ENCODE measurements around the gene PLEKHA4. TPM values are rescaled to one million over a fixed set of nuclear protein-coding genes. Genes with fewer than 3 reads are reported as not detected.
A peak's percentile ranks its signal among the peaks of the same experiment; 100 is the strongest.

PLEKHA4 gene
- total RNA-seq, 1 experiment from 2014 or later = 14.8 TPM

DNA sequence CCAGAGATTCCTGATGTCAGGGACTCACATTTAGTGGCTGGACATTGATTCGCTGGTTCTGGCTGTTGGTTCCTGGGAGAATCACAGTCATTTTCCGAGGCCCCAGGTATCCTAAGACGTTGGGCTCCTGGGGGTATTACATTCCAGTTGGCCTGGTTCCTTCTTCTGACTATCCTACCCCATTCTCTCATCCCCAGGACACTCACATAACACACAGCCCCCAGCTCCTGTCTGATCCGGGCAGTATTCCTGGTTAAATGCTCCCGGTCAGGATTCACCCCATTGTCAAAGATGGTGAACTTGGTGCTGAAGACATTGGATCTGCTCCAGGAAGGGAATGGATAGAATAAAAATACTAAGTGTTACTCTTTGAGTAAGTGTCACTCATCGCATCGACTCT lies 15.3 kb upstream of the PLEKHA4 start (continued):
- TF ChIP-seq, protein P1, sequence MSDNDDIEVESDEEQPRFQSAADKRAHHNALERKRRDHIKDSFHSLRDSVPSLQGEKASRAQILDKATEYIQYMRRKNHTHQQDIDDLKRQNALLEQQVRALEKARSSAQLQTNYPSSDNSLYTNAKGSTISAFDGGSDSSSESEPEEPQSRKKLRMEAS (CRISPR knock-in tag; IDR thresholded peaks at IDR 0.05) = no peak

DNA sequence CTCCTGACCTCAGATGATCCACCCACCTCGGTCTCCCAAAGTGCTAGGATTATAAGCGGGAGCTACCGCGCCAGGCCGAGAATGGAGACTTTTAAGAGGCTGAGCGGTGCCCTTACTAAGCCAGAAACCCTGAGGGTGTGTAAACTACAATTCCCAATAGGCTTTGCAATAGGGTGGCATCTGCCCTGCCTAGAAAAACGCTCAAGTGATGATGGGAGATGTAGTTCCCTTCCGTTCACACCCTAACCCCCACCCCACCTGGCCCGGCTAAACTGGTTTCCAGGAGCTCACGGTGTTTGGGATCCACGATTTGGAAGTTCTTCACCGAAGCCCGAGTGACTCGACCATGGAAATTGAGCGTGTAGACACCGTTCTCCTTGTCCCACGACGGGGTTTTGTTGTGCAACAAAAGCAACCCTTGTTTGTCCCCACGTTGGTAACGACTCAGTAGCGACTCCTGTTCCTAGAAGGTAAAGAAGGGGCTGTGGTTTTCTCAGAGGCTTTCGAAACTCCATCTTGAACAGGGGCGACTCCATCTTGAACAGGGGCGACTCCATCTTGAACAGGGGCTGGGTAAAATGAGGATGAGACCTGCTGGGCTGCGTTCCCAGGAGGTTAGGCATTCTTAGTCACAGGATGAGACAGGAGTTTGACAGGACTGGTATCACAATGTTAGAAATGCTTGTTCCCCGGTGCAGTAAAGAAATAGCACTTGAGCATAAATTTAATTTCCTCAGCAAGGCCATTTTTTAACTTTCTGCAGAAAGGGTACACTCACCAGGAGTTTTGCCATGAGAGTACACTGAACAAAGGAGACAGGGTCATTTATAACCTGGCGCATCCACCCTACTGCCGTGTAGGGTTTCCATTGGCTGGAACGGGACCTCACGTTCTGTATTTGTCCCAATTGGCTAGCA lies 13.6 kb upstream of the PLEKHA4 start:
- ChIA-PET CTCF (interaction anchor here (0.5 to 3.2 kb wide), 10 partner anchors 10 to 216 kb away, joined by 3 to 21 read pairs (median 4); partner anchors contain the start of genes GYS1, PPP1R15A and RUVBL2), POLR2A (interaction anchor here (0.6 to 2.6 kb wide), 3 partner anchors 10 to 17 kb away, joined by 3 to 12 read pairs (median 7); partner anchors contain the start of genes PPP1R15A and TULP2)
- ATAC-seq (peak; percentile 89), DNase-seq (ENCODE audit: low spot score) (peak; percentile 73)
- Mint-ChIP-seq H3K4me3 (no peak overlapping the region), H3K36me3 (no peaks in the 10 kb centered on the region), H3K27ac (no peak overlapping the region; the same call in 1 of the 2 replicates), H3K4me1 (peaks cover 19% of the 10 kb centered on the region), H3K9me3 (no peaks in the 10 kb centered on the region), H3K27me3 (ENCODE audit: low read depth) (no peaks in the 10 kb centered on the region)
- TF ChIP-seq ZBTB21 (CRISPR knock-in tag; IDR thresholded peaks at IDR 0.05; ENCODE audit: borderline replicate concordance) = no peak
- TF ChIP-seq, protein P2, sequence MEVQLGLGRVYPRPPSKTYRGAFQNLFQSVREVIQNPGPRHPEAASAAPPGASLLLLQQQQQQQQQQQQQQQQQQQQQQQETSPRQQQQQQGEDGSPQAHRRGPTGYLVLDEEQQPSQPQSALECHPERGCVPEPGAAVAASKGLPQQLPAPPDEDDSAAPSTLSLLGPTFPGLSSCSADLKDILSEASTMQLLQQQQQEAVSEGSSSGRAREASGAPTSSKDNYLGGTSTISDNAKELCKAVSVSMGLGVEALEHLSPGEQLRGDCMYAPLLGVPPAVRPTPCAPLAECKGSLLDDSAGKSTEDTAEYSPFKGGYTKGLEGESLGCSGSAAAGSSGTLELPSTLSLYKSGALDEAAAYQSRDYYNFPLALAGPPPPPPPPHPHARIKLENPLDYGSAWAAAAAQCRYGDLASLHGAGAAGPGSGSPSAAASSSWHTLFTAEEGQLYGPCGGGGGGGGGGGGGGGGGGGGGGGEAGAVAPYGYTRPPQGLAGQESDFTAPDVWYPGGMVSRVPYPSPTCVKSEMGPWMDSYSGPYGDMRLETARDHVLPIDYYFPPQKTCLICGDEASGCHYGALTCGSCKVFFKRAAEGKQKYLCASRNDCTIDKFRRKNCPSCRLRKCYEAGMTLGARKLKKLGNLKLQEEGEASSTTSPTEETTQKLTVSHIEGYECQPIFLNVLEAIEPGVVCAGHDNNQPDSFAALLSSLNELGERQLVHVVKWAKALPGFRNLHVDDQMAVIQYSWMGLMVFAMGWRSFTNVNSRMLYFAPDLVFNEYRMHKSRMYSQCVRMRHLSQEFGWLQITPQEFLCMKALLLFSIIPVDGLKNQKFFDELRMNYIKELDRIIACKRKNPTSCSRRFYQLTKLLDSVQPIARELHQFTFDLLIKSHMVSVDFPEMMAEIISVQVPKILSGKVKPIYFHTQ (CRISPR knock-in tag; IDR thresholded peaks at IDR 0.05) = peak; percentile 95
- TF ChIP-seq, protein P3, sequence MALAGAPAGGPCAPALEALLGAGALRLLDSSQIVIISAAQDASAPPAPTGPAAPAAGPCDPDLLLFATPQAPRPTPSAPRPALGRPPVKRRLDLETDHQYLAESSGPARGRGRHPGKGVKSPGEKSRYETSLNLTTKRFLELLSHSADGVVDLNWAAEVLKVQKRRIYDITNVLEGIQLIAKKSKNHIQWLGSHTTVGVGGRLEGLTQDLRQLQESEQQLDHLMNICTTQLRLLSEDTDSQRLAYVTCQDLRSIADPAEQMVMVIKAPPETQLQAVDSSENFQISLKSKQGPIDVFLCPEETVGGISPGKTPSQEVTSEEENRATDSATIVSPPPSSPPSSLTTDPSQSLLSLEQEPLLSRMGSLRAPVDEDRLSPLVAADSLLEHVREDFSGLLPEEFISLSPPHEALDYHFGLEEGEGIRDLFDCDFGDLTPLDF (CRISPR knock-in tag; IDR thresholded peaks at IDR 0.05) = no peak
- TF ChIP-seq, protein P4, sequence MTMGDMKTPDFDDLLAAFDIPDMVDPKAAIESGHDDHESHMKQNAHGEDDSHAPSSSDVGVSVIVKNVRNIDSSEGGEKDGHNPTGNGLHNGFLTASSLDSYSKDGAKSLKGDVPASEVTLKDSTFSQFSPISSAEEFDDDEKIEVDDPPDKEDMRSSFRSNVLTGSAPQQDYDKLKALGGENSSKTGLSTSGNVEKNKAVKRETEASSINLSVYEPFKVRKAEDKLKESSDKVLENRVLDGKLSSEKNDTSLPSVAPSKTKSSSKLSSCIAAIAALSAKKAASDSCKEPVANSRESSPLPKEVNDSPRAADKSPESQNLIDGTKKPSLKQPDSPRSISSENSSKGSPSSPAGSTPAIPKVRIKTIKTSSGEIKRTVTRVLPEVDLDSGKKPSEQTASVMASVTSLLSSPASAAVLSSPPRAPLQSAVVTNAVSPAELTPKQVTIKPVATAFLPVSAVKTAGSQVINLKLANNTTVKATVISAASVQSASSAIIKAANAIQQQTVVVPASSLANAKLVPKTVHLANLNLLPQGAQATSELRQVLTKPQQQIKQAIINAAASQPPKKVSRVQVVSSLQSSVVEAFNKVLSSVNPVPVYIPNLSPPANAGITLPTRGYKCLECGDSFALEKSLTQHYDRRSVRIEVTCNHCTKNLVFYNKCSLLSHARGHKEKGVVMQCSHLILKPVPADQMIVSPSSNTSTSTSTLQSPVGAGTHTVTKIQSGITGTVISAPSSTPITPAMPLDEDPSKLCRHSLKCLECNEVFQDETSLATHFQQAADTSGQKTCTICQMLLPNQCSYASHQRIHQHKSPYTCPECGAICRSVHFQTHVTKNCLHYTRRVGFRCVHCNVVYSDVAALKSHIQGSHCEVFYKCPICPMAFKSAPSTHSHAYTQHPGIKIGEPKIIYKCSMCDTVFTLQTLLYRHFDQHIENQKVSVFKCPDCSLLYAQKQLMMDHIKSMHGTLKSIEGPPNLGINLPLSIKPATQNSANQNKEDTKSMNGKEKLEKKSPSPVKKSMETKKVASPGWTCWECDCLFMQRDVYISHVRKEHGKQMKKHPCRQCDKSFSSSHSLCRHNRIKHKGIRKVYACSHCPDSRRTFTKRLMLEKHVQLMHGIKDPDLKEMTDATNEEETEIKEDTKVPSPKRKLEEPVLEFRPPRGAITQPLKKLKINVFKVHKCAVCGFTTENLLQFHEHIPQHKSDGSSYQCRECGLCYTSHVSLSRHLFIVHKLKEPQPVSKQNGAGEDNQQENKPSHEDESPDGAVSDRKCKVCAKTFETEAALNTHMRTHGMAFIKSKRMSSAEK (CRISPR knock-in tag; IDR thresholded peaks at IDR 0.05; ENCODE audit: borderline replicate concordance) = peak; percentile 97
- TF ChIP-seq ZNF396 (CRISPR knock-in tag; IDR thresholded peaks at IDR 0.05; ENCODE audit: borderline replicate concordance) = peak; percentile 99
- peak; percentile 80; the same call in 1 of the 2 replicates for TF ChIP-seq ZNF416 (CRISPR knock-in tag; IDR thresholded peaks at IDR 0.05)
- TF ChIP-seq GRHL2 (CRISPR knock-in tag; IDR thresholded peaks at IDR 0.05; ENCODE audit: insufficient replicate concordance, severe bottlenecking) = no peak
- no peak for TF ChIP-seq ZNF263 (CRISPR knock-in tag; IDR thresholded peaks at IDR 0.05; ENCODE audit: low read depth)
- TF ChIP-seq, protein P5, sequence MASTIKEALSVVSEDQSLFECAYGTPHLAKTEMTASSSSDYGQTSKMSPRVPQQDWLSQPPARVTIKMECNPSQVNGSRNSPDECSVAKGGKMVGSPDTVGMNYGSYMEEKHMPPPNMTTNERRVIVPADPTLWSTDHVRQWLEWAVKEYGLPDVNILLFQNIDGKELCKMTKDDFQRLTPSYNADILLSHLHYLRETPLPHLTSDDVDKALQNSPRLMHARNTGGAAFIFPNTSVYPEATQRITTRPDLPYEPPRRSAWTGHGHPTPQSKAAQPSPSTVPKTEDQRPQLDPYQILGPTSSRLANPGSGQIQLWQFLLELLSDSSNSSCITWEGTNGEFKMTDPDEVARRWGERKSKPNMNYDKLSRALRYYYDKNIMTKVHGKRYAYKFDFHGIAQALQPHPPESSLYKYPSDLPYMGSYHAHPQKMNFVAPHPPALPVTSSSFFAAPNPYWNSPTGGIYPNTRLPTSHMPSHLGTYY (CRISPR knock-in tag; IDR thresholded peaks at IDR 0.05) = peak; percentile 96
- no peak for TF ChIP-seq NR3C1 (CRISPR knock-in tag; conservative IDR thresholded peaks at IDR 0.05; ENCODE audit: low read depth)
- TF ChIP-seq ZNF219 (CRISPR knock-in tag; IDR thresholded peaks at IDR 0.05; ENCODE audit: borderline replicate concordance) = no peak
- no peak for TF ChIP-seq HMGA2 (CRISPR knock-in tag; IDR thresholded peaks at IDR 0.05)
- TF ChIP-seq, protein P6, sequence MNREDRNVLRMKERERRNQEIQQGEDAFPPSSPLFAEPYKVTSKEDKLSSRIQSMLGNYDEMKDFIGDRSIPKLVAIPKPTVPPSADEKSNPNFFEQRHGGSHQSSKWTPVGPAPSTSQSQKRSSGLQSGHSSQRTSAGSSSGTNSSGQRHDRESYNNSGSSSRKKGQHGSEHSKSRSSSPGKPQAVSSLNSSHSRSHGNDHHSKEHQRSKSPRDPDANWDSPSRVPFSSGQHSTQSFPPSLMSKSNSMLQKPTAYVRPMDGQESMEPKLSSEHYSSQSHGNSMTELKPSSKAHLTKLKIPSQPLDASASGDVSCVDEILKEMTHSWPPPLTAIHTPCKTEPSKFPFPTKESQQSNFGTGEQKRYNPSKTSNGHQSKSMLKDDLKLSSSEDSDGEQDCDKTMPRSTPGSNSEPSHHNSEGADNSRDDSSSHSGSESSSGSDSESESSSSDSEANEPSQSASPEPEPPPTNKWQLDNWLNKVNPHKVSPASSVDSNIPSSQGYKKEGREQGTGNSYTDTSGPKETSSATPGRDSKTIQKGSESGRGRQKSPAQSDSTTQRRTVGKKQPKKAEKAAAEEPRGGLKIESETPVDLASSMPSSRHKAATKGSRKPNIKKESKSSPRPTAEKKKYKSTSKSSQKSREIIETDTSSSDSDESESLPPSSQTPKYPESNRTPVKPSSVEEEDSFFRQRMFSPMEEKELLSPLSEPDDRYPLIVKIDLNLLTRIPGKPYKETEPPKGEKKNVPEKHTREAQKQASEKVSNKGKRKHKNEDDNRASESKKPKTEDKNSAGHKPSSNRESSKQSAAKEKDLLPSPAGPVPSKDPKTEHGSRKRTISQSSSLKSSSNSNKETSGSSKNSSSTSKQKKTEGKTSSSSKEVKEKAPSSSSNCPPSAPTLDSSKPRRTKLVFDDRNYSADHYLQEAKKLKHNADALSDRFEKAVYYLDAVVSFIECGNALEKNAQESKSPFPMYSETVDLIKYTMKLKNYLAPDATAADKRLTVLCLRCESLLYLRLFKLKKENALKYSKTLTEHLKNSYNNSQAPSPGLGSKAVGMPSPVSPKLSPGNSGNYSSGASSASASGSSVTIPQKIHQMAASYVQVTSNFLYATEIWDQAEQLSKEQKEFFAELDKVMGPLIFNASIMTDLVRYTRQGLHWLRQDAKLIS (CRISPR knock-in tag; IDR thresholded peaks at IDR 0.05; ENCODE audit: borderline replicate concordance) = no peak
- no peak for TF ChIP-seq ETV6 (CRISPR knock-in tag; IDR thresholded peaks at IDR 0.05)
- no peak for TF ChIP-seq ZNF232 (CRISPR knock-in tag; IDR thresholded peaks at IDR 0.05)
- TF ChIP-seq, protein P7, sequence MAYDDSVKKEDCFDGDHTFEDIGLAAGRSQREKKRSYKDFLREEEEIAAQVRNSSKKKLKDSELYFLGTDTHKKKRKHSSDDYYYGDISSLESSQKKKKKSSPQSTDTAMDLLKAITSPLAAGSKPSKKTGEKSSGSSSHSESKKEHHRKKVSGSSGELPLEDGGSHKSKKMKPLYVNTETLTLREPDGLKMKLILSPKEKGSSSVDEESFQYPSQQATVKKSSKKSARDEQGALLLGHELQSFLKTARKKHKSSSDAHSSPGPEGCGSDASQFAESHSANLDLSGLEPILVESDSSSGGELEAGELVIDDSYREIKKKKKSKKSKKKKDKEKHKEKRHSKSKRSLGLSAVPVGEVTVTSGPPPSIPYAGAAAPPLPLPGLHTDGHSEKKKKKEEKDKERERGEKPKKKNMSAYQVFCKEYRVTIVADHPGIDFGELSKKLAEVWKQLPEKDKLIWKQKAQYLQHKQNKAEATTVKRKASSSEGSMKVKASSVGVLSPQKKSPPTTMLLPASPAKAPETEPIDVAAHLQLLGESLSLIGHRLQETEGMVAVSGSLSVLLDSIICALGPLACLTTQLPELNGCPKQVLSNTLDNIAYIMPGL (CRISPR knock-in tag; IDR thresholded peaks at IDR 0.05) = no peak

All from WTC11 (cell line).